IMR-90 (cell line): Measurements from ENCODE around the gene PATJ. TPM values are rescaled to one million over a fixed set of nuclear protein-coding genes. Genes with fewer than 3 reads are reported as not detected.

Source experiments
- ATAC-seq: fragments of 200-7000 bp; cut with Tn5 transposase; 2 replicates; pipeline ENCODE4 v1.9.1; 2020; ENCODE audit warnings: low read depth, mild to moderate bottlenecking, moderate library complexity
- BruUV-seq: library from RNA; stranded (reverse); fragments of 400-500 nt; replicated peaks from 2 replicates; lab custom pipeline; 2021; lab: Mats Ljungman, UMichigan
- CTCF ChIA-PET: fragments of 300-600 bp; formaldehyde crosslinking; extraction: SDS; loops from one replicate; lab custom pipeline; 2021; ENCODE audit warnings: antibody characterized with exemption; lab: Yijun Ruan, JAX
- POLR2A ChIA-PET: fragments of 300-600 bp; sonication (Branson Sonifier 250); formaldehyde crosslinking; loops from one replicate; lab custom pipeline; 2022; ENCODE audit warnings: antibody characterized with exemption; ENCODE audit not compliant: unreplicated experiment; lab: Charles Lee
- DNase-seq: peaks from one replicate; pipeline ENCODE4 v3.0.0; 2013
- H2AFZ ChIP-seq: replicated peaks from 2 replicates; pipeline ENCODE3; 2013; ENCODE audit warnings: low read length, mild to moderate bottlenecking; ENCODE audit not compliant: poor library complexity
- H2AK5ac ChIP-seq: 2 replicates; pipeline ENCODE4 v1.6.1; 2013; ENCODE audit warnings: low read depth, low read length, inconsistent platforms
- H2AK9ac ChIP-seq: replicated peaks from 2 replicates; pipeline ENCODE3; 2013; ENCODE audit warnings: mild to moderate bottlenecking, low read depth, low read length, moderate library complexity; ENCODE audit not compliant: poor library complexity
- H2BK120ac ChIP-seq: 2 replicates; pipeline ENCODE4 v1.6.1; 2013; ENCODE audit warnings: low read depth, low read length, inconsistent platforms
- H2BK15ac ChIP-seq: 3 replicates; pipeline ENCODE4 v1.6.1; 2013; ENCODE audit warnings: low read depth, low read length, inconsistent platforms
- H2BK20ac ChIP-seq: 2 replicates; pipeline ENCODE4 v1.6.1; 2013; ENCODE audit warnings: low read depth, mild to moderate bottlenecking, inconsistent platforms, low read length, moderate library complexity
- H2BK5ac ChIP-seq: 2 replicates; pipeline ENCODE4 v1.6.1; 2013; ENCODE audit warnings: mild to moderate bottlenecking, low read depth, low read length, inconsistent platforms; ENCODE audit not compliant: poor library complexity, severe bottlenecking
- H3K14ac ChIP-seq: replicated peaks from 2 replicates; pipeline ENCODE4 v1.6.1; 2013; ENCODE audit warnings: low read depth, low read length, inconsistent platforms
- H3K18ac ChIP-seq: 2 replicates; pipeline ENCODE4 v1.6.1; 2013; ENCODE audit warnings: low read depth, low read length, control low read depth
- H3K23ac ChIP-seq: 2 replicates; pipeline ENCODE4 v1.6.1; 2013; ENCODE audit warnings: low read depth, low read length, inconsistent platforms
- H3K27ac ChIP-seq: 2 replicates; pipeline ENCODE4 v1.5.1; 2013; ENCODE audit warnings: mild to moderate bottlenecking, control low read depth, low read length; ENCODE audit not compliant: insufficient read depth
- H3K27me3 ChIP-seq: 2 replicates; pipeline ENCODE4 v1.6.1; 2013; ENCODE audit warnings: low read length; ENCODE audit not compliant: control insufficient read depth, insufficient read depth
- H3K36me3 ChIP-seq: 2 replicates; pipeline ENCODE4 v1.6.1; 2013; ENCODE audit warnings: low read length, mixed read lengths; ENCODE audit not compliant: control insufficient read depth, insufficient read depth
- H3K4ac ChIP-seq: 2 replicates; pipeline ENCODE4 v1.6.1; 2013; ENCODE audit warnings: low read depth, low read length, inconsistent platforms
- H3K4me1 ChIP-seq: 2 replicates; pipeline ENCODE4 v1.6.1; 2013; ENCODE audit warnings: low read length, mixed read lengths; ENCODE audit not compliant: control insufficient read depth, insufficient read depth
- H3K4me2 ChIP-seq: 2 replicates; pipeline ENCODE4 v1.6.1; 2013; ENCODE audit warnings: low read depth, mild to moderate bottlenecking, control low read depth, low read length, moderate library complexity
- H3K4me3 ChIP-seq: 2 replicates; pipeline ENCODE4 v1.5.1; 2013; ENCODE audit warnings: low read depth, mild to moderate bottlenecking, control low read depth, low read length, moderate library complexity; ENCODE audit not compliant: insufficient read depth
- H3K56ac ChIP-seq: 2 replicates; pipeline ENCODE4 v1.6.1; 2013; ENCODE audit warnings: low read length, inconsistent platforms; ENCODE audit not compliant: insufficient read depth; ENCODE audit errors: extremely low read depth
- H3K79me1 ChIP-seq, 2 experiments: 2 replicates each; pipeline ENCODE4 v1.6.1; 2013; ENCODE audit warnings: low read length in 2 of 2, inconsistent platforms in 1 of 2, low read depth in 1 of 2
- H3K9ac ChIP-seq: 2 replicates; pipeline ENCODE4 v1.6.1; 2013; ENCODE audit warnings: low read depth, low read length, control low read depth
- H3K9me1 ChIP-seq: 2 replicates; pipeline ENCODE4 v1.6.1; 2013; ENCODE audit warnings: low read length, inconsistent platforms; ENCODE audit not compliant: insufficient read depth
- H3K9me3 ChIP-seq: 2 replicates; pipeline ENCODE4 v1.6.1; 2013; ENCODE audit warnings: low read length; ENCODE audit not compliant: control insufficient read depth, insufficient read depth
- H4K20me1 ChIP-seq: 2 replicates; pipeline ENCODE4 v1.6.1; 2013; ENCODE audit warnings: low read length, inconsistent platforms; ENCODE audit not compliant: insufficient read depth
- H4K5ac ChIP-seq: 2 replicates; pipeline ENCODE4 v1.6.1; 2013; ENCODE audit warnings: mild to moderate bottlenecking, low read depth, low read length, control low read depth
- H4K8ac ChIP-seq, 2 experiments: 2 replicates each; pipeline ENCODE4 v1.6.1; 2013; ENCODE audit warnings: low read depth in 2 of 2, low read length in 2 of 2, control low read depth in 1 of 2, inconsistent platforms in 1 of 2
- H4K91ac ChIP-seq: 2 replicates; pipeline ENCODE4 v1.6.1; 2013; ENCODE audit warnings: low read depth, low read length, inconsistent platforms; ENCODE audit not compliant: insufficient read depth
- BHLHE40 ChIP-seq: fragments of 150-350 bp; IDR thresholded peaks from 2 replicates; pipeline ENCODE4 v1.6.1; 2016; ENCODE audit warnings: mild to moderate bottlenecking, low read depth, low read length
- CEBPB ChIP-seq: IDR thresholded peaks from 2 replicates; pipeline ENCODE4 v1.6.1; 2012; ENCODE audit warnings: low read depth, low read length, improper control_type of control experiment
- CTCF ChIP-seq: conservative IDR thresholded peaks from 2 replicates; pipeline ENCODE4 v1.5.1; 2012; ENCODE audit warnings: mild to moderate bottlenecking, low read depth, low read length, improper control_type of control experiment
- FOS ChIP-seq: fragments of 150-350 bp; IDR thresholded peaks from 2 replicates; pipeline ENCODE4 v1.6.1; 2016; ENCODE audit warnings: low read depth, low read length
- MAFK ChIP-seq: IDR thresholded peaks from 2 replicates; pipeline ENCODE4 v1.6.1; 2012; ENCODE audit warnings: low read depth, low read length, improper control_type of control experiment
- MAZ ChIP-seq: IDR thresholded peaks from 2 replicates; pipeline ENCODE4 v1.6.1; 2012; ENCODE audit warnings: low read depth, mild to moderate bottlenecking, low read length, improper control_type of control experiment, moderate library complexity, borderline replicate concordance
- MXI1 ChIP-seq: IDR thresholded peaks from 2 replicates; pipeline ENCODE4 v1.6.1; 2012; ENCODE audit warnings: low read depth, mild to moderate bottlenecking, low read length, moderate library complexity, borderline replicate concordance
- NFE2L2 ChIP-seq: fragments of 150-350 bp; IDR thresholded peaks from 2 replicates; pipeline ENCODE4 v1.6.1; 2016; ENCODE audit warnings: low read depth, mild to moderate bottlenecking, low read length
- RAD21 ChIP-seq: IDR thresholded peaks from 2 replicates; pipeline ENCODE4 v1.6.1; 2012; ENCODE audit warnings: low read length, improper control_type of control experiment
- RCOR1 ChIP-seq: IDR thresholded peaks from 2 replicates; pipeline ENCODE4 v1.6.1; 2012; ENCODE audit warnings: mild to moderate bottlenecking, low read length, improper control_type of control experiment; ENCODE audit not compliant: insufficient replicate concordance
- RFX5 ChIP-seq: IDR thresholded peaks from 2 replicates; pipeline ENCODE4 v1.8.0; 2012; ENCODE audit warnings: low read depth, mild to moderate bottlenecking, low read length, moderate library complexity
- SMC3 ChIP-seq: fragments of 150-350 bp; IDR thresholded peaks from 2 replicates; pipeline ENCODE4 v1.6.1; 2016; ENCODE audit warnings: low read depth, mild to moderate bottlenecking, antibody characterized with exemption, low read length, moderate library complexity
- USF2 ChIP-seq: fragments of 150-350 bp; IDR thresholded peaks from 2 replicates; pipeline ENCODE4 v1.6.1; 2017; ENCODE audit warnings: mild to moderate bottlenecking, antibody characterized with exemption, low read length, low read depth
- WGBS, 2 experiments: methylation state at CpG; one replicate each; pipeline versions ENCODE4 v1.1.5 to v1.1.7; 2013; ENCODE audit warnings: missing lambda C conversion rate in 2 of 2; ENCODE audit not compliant: insufficient read length in 1 of 2; ENCODE audit errors: extremely low coverage in 2 of 2; 5-methylcytosine and 5-hydroxymethylcytosine counted together
- dilution Hi-C: fragments of 300-500 bp; cut with HindIII; formaldehyde crosslinking; loops from one replicate; pipeline ENCODE4 v1.14.3; 2018; ENCODE audit warnings: low sequenced_read_pairs; ENCODE audit not compliant: unreplicated experiment
- in situ Hi-C: fragments of 300-500 bp; cut with MboI; formaldehyde crosslinking; loops from 3 replicates; pipeline ENCODE4 v1.14.3; 2019; ENCODE audit warnings: low sequenced_read_pairs, inconsistent platforms, mixed read lengths
- intact Hi-C: fragments of 100-400 bp; cut with micrococcal nuclease; formaldehyde crosslinking; loops from 2 replicates; pipeline ENCODE4 v1.10.0; 2022
- polyA plus RNA-seq, 3 experiments: library from polyadenylated mRNA; depleted of rRNA; stranded (reverse); fragments of >200 nt; gene quantifications; 2 replicates each; pipeline ENCODE4 v1.2.3, GENCODE V29; 2012; ENCODE audit warnings: low replicate concordance in 1 of 3
- total RNA-seq: library from RNA; depleted of rRNA; stranded (reverse); fragments of >200 nt; gene quantifications from 2 replicates; pipeline ENCODE4 v1.2.3, GENCODE V29; 2012

The PATJ gene
- total and polyA plus RNA-seq, 2 of the 4 experiments (the other 2 are of a cell fraction) = 2.0 to 3.4 TPM

GRCh38 chr1:61865646-61866220 is 123.5 kb downstream of the PATJ start:
- H2BK5ac ChIP-seq = no peak overlapping the region
- H3K27ac ChIP-seq = no peak overlapping the region
- H3K27me3 ChIP-seq = no peaks in the 10 kb centered on the region
- no peaks in the 10 kb centered on the region for H3K9me3 ChIP-seq
- H3K36me3 ChIP-seq = no peaks in the 10 kb centered on the region
- in situ Hi-C loops (loop anchor here (25.0 kb wide), 2 partner anchors 828 to 1003 kb away; no protein-coding TSS in a partner anchor), intact Hi-C loops (no loop called here), dilution Hi-C loops (no loop called here)
- ATAC-seq (no peak), DNase-seq (no peak)
- H4K20me1 ChIP-seq = no peaks in the 10 kb centered on the region
- no peak overlapping the region for H3K56ac ChIP-seq
- H3K9me1 ChIP-seq = no peaks in the 10 kb centered on the region
- no peaks in the 10 kb centered on the region for H3K4me1 ChIP-seq
- WGBS, 2 experiments = no CpG with 5 or more reads among the region's 4 CpGs
- H3K14ac ChIP-seq = no peak overlapping the region
- no peak overlapping the region for H2AFZ ChIP-seq
- H4K91ac ChIP-seq = no peak overlapping the region
- no peaks in the 10 kb centered on the region for H3K79me1 ChIP-seq
- TF ChIP-seq MXI1 (no peak), CEBPB (no peak), NFE2L2 (no peak), RFX5 (no peak), MAZ (no peak), FOS (no peak), CTCF (no peak), USF2 (no peak), SMC3 (no peak), MAFK (no peak), BHLHE40 (no peak), RAD21 (no peak), RCOR1 (no peak)
- H3K4me2 ChIP-seq = no peak overlapping the region
- ChIA-PET POLR2A (no interaction called here), CTCF (no interaction called here)
- no peak overlapping the region for H4K5ac ChIP-seq
- H3K4ac ChIP-seq = no peak overlapping the region
- H2BK120ac ChIP-seq = no peak overlapping the region
- no peak overlapping the region for H3K4me3 ChIP-seq
- no peak overlapping the region for H3K18ac ChIP-seq
- no TSS peak for BruUV-seq
- no peak overlapping the region for H2BK20ac ChIP-seq
- H2AK5ac ChIP-seq = no peak overlapping the region
- H4K8ac ChIP-seq = no peak overlapping the region
- no peak overlapping the region for H3K23ac ChIP-seq
- H2AK9ac ChIP-seq = no peak overlapping the region
- H2BK15ac ChIP-seq = no peak overlapping the region
- H3K9ac ChIP-seq = no peak overlapping the region
